ENCODE results near the gene CCP110. TPM values are rescaled to one million over a fixed set of nuclear protein-coding genes. Genes with fewer than 3 reads are reported as not detected.
A peak's percentile ranks its signal among the peaks of the same experiment; 100 is the strongest.

The CCP110 gene
- total RNA-seq, 1 experiment from 2014 or later: 6.4 TPM

DNA sequence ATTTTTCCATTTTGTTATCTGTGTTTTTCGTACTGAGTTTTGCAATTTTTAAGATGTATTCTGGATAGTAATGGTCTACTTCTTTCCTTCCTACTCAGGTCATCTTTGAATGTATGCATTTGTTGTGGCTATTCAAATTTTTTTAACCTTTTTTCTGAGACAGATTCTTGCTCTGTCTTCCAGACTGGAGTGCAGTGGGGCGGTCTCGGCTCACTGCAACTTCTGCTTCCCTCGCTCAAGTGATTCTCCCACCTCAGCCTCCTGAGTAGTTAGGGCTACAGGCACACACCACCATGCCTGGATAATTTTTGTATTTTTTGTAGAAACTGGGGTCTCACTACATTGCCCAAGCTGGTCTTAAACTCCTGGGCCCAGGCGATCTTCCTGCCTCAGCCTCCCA, 65.4 kb downstream of the CCP110 start:
- peaks cover 6% of the 10 kb centered on the region for H3K36me3 ChIP-seq (replicated peaks; ENCODE audit: control insufficient read depth, insufficient read depth, low read length)
- no peaks in the 10 kb centered on the region for H3K27me3 ChIP-seq (ENCODE audit: control insufficient read depth, insufficient read depth, low read length)
- H3K4me3 ChIP-seq (ENCODE audit: insufficient read depth, low read depth, low read length): no peak overlapping the region
- no peak for DNase-seq

DNA sequence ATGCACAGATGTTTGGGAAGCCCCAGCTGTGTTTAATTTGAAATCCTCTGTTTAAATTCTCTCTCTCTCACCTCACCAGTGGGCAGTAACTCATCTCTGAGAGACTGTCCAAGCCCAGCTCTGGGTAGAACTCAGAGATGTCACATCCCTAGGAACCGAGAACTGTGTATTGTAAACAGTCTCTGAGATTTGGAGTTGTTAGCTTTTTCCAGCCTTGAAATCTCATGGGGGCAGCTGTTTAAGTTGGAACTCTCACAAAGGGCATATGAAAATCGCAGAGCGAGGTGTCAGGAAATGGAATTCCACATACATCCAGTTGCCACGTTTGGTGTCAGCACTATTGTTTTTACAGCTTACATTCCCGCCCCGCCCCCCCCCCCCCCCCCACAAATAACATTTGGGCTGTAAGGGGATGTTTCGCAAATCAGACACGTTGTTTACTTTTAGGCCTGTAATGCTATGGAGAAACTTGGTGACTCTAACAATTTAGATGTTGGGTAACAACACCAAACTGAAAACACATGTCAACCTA, 66.1 kb downstream of the CCP110 start:
- Histone ChIP-seq H3K36me3 (replicated peaks; ENCODE audit: control insufficient read depth, insufficient read depth, low read length) (peaks cover 6% of the 10 kb centered on the region), H3K4me3 (ENCODE audit: insufficient read depth, low read depth, low read length) (no peak overlapping the region), H3K27me3 (ENCODE audit: control insufficient read depth, insufficient read depth, low read length) (no peaks in the 10 kb centered on the region)
- DNase-seq: no peak

DNA sequence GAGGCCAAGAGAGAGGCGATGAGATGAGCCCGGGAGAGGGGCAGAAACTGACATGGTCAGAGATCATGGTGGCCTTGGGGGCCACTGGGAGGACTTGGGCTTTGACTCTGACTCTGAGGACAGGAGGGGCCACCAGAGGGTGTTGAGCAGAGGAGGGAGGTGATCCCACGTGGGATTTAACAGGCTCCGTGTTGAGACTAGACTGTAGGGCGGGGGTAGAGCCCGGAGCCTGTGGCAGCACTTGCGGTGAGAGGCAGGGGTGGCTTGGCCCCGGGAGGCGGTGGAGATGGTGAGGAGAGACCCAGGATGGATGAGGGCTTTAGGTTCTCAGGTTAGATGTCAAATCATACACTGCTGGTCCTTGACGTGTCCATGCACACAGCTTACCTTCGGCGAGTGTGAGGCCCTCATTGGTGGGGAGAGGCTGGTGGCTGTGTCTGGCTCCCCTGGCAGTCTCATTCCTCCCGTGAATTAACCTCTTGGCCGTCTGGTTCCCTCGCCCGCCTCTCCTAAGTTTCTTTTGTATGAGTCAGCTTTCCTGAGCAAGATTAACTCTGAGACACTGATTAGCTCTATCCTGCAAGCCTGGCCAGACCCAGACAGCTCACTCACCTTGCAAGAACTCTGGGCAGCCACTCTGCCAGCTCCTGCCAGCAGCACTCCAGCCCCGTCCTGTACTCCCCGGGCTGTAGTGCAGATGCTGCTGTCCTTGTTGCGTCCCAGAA, 71.5 kb downstream of the CCP110 start:
- Histone ChIP-seq H3K4me3 (ENCODE audit: insufficient read depth, low read depth, low read length) (no peak overlapping the region), H3K27me3 (ENCODE audit: control insufficient read depth, insufficient read depth, low read length) (no peaks in the 10 kb centered on the region), H3K36me3 (replicated peaks; ENCODE audit: control insufficient read depth, insufficient read depth, low read length) (peaks cover 6% of the 10 kb centered on the region)
- DNase-seq: peak; percentile 20

DNA sequence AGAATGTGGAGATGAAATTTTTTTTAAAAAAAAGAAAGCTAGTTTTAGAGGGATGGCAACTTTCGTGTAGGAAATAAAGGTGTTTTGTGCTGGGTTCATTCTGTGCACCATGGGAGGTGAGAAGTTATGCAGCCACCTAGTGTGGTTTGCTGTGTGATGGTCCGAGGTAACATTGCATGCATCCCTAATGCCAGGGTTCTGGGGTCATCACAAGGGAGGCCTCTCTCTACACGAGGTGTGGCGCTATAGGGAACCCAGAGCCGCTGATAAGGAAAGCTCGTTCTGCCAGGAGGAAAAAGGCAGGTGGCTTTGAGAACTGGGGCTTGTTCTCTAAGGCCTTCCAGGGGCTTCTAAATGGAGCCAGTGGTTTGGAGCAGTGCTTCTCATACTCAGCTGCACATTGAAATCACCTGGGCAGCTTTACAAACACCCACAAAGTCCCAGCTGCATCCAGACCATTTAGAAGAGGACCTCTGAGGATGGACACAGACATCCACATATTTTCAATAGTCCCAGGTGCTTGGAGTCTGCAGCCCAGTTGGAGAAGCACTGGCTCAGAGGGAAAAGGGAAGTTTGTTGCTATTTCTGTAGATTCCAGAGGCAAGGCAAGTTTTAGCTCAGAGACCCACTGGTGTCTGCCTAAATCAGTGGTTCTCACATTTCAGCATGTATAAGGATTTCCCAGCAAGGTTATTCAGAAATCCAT, 75.2 kb downstream of the CCP110 start:
- Histone ChIP-seq H3K4me3 (ENCODE audit: insufficient read depth, low read depth, low read length) (no peak overlapping the region), H3K27me3 (ENCODE audit: control insufficient read depth, insufficient read depth, low read length) (no peaks in the 10 kb centered on the region), H3K36me3 (replicated peaks; ENCODE audit: control insufficient read depth, insufficient read depth, low read length) (no peaks in the 10 kb centered on the region; the same call in none of the 2 replicates)
- peak; percentile 28 for DNase-seq

DNA sequence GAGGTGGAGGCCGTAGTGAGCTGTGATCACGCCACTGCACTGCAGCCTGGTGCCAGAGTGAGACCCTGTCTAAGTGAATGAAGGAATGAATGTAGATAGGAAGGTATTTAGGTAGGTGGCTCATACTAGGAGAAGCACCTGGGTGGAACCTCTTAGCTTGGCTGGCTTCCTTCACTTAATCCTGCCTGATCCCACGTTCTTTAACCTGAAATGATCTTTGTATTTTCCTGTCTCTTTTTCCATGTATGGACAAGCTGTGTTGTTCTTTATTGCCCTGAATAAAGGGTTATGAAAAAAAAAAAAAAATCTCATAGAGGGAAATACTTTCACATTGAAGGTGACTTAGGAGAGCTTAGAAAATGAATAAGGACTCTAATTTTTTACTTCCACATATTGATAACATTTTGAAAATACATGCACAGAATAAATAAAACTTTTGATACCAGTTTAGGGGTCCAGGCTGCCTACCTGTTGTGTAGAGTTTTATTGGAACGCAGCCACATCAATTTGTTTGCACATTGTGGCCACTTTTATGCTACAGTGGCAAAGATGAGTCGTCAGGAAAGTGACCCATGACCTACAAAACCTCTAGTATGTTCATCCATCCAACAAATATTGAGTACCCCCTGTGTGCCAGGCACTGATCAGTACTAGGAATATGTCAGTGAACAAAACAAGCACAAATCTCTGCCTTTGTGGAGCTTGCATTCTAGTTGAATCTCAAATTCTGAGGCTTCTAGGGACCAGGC, 76.4 kb downstream of the CCP110 start:
- DNase-seq: no peak
- Histone ChIP-seq H3K4me3 (ENCODE audit: insufficient read depth, low read depth, low read length) (no peak overlapping the region), H3K27me3 (ENCODE audit: control insufficient read depth, insufficient read depth, low read length) (no peaks in the 10 kb centered on the region)

DNA sequence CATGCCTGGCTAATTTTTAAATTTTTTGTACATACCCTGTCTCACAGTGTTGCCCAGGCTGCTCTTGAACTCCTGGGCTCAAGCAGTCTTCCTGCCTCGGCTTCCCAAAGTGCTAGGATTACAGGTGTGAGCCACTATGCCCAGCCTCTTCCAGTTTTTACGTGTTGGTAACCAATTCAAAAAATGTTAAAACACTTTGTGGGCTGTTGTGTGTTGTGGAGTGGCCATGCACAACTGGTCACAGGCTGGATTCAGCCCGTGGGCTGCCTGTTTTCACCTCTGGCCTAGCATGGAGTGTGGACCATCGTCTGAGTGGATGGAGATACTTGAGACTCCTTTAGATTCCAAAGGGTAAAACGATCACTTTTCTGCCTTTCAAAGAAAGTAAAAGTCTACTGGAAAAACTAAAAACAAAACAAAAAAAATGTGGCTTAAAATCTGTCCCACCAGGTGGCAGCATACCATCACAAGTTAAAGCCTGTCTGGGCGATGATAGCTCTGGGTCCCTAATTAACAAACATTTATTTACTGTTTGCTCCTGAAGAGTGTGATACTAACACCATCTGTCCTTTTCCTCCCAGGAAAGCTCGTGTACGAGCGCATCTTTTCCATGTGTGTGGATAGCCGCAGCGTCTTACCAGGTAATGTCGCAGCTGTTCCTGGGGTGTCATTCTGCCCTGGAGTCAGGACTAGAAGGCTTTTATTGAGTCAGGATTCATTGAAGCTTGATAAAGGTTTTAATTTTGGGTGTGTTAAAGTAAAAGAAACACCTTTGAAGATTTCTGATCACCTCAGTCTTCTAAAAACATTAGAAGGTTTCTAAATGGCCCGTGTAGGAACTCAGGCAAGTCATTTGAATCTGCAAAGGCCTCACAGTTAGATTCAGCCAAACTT, 77.6 kb downstream of the CCP110 start:
- no peaks in the 10 kb centered on the region; the same call in 1 of the 2 replicates for H3K36me3 ChIP-seq (replicated peaks; ENCODE audit: control insufficient read depth, insufficient read depth, low read length)
- H3K27me3 ChIP-seq (ENCODE audit: control insufficient read depth, insufficient read depth, low read length): no peaks in the 10 kb centered on the region
- DNase-seq: peak; percentile 65
- H3K4me3 ChIP-seq (ENCODE audit: insufficient read depth, low read depth, low read length): no peak overlapping the region

More for the DNA sequence above, 76.4 kb downstream of the CCP110 start:
- no peaks in the 10 kb centered on the region; the same call in 1 of the 2 replicates for H3K36me3 ChIP-seq (replicated peaks; ENCODE audit: control insufficient read depth, insufficient read depth, low read length)

Other genes with a start within 250 kb of the CCP110 start
- 0.55 TPM in 1 of 2 replicates, not detected in the other for gene CLEC19A, start 238.2 kb upstream of the CCP110 start, total RNA-seq (2014; rRNA removed; shearing (Covaris generic))
- 1.0 and 1.7 TPM in 2 replicates for gene TMC5, start 106.1 kb upstream of the CCP110 start, total RNA-seq (2014; rRNA removed; shearing (Covaris generic))
- 57.8 and 60.0 TPM in 2 replicates for gene GDE1, start 1.8 kb upstream of the CCP110 start, total RNA-seq (2014; rRNA removed; shearing (Covaris generic))
- 31.8 and 46.0 TPM in 2 replicates for gene VPS35L, start 31.8 kb downstream of the CCP110 start, total RNA-seq (2014; rRNA removed; shearing (Covaris generic))
- 35.5 and 50.6 TPM in 2 replicates for gene KNOP1, start 194.3 kb downstream of the CCP110 start, total RNA-seq (2014; rRNA removed; shearing (Covaris generic))
- 4.4 and 6.4 TPM in 2 replicates for gene IQCK, start 194.3 kb downstream of the CCP110 start, total RNA-seq (2014; rRNA removed; shearing (Covaris generic))

Data from H7 (cell line).